H1 (cell line): ENCODE data around the gene ADSS1. TPM values are rescaled to one million over a fixed set of nuclear protein-coding genes. Genes with fewer than 3 reads are reported as not detected.

Source experiments
- CTCF ChIA-PET: fragments of 300-600 bp; sonication (Branson Sonifier 250); formaldehyde crosslinking; loops from one replicate; lab custom pipeline; 2021; ENCODE audit not compliant: partially characterized antibody; lab: Charles Lee
- POLR2A ChIA-PET: fragments of 300-600 bp; sonication (Branson Sonifier 250); formaldehyde crosslinking; loops from one replicate; lab custom pipeline; 2021; ENCODE audit warnings: inconsistent platforms; ENCODE audit not compliant: partially characterized antibody; lab: Charles Lee
- DNase-seq, 2 experiments: peaks; one replicate each; pipeline versions ENCODE4 v3.0.0 to v3.0.0-alpha.2; 2010 to 2022; ENCODE audit warnings: low spot score in 2 of 2, low read depth in 1 of 2, mixed read lengths in 1 of 2
- FAIRE-seq: peaks from 2 replicates; lab custom pipeline; 2011; peaks lifted over from hg19 to GRCh38; lab: Jason Lieb, UNC
- H2AFZ ChIP-seq: 2 replicates; pipeline ENCODE4 v1.8.1; 2012; ENCODE audit warnings: low read length, inconsistent platforms
- H2AK5ac ChIP-seq: 2 replicates; pipeline ENCODE4 v1.6.1; 2013; ENCODE audit warnings: low read depth, low read length
- H2BK120ac ChIP-seq: replicated peaks from 2 replicates; pipeline ENCODE3; 2013; ENCODE audit warnings: low read depth, low read length, inconsistent platforms
- H2BK12ac ChIP-seq: 2 replicates; pipeline ENCODE4 v1.6.1; 2013; ENCODE audit warnings: low read depth, low read length
- H2BK15ac ChIP-seq: 2 replicates; pipeline ENCODE4 v1.6.1; 2013; ENCODE audit warnings: low read length
- H2BK20ac ChIP-seq: 2 replicates; pipeline ENCODE4 v1.6.1; 2013; ENCODE audit warnings: low read length
- H2BK5ac ChIP-seq: 2 replicates; pipeline ENCODE4 v1.6.1; 2013; ENCODE audit warnings: low read depth, low read length
- H3K14ac ChIP-seq: 2 replicates; pipeline ENCODE4 v1.6.1; 2013; ENCODE audit warnings: inconsistent platforms; ENCODE audit not compliant: insufficient read length
- H3K18ac ChIP-seq: 2 replicates; pipeline ENCODE4 v1.6.1; 2013; ENCODE audit warnings: low read length; ENCODE audit errors: extremely low read depth
- H3K23ac ChIP-seq: 2 replicates; pipeline ENCODE4 v1.6.1; 2013; ENCODE audit warnings: inconsistent platforms; ENCODE audit not compliant: insufficient read length
- H3K23me2 ChIP-seq: 2 replicates; pipeline ENCODE4 v1.6.1; 2013; ENCODE audit warnings: low read depth, low read length
- H3K27ac ChIP-seq: 2 replicates; pipeline ENCODE4 v1.6.1; 2011; ENCODE audit warnings: low read depth, low read length, inconsistent platforms
- H3K27me3 ChIP-seq, 4 experiments: replicated peaks in 1 of 4; 1 replicate in 1 of 4; 2 replicates in 3 of 4; pipeline versions ENCODE4 v1.6.1 to v1.8.1; 2011 to 2013; ENCODE audit warnings: low read length in 3 of 4, mild to moderate bottlenecking in 3 of 4, inconsistent platforms in 2 of 4, mixed read lengths in 2 of 4, moderate library complexity in 1 of 4; ENCODE audit not compliant: control insufficient read depth in 3 of 4, insufficient read depth in 3 of 4; ENCODE audit errors: extremely low read depth in 1 of 4
- H3K36me3 ChIP-seq, 4 experiments: 2 replicates each; pipeline versions ENCODE4 v1.6.1 to v1.8.1; 2011 to 2013; ENCODE audit warnings: mild to moderate bottlenecking in 4 of 4, low read length in 3 of 4, moderate library complexity in 2 of 4, control low read depth in 1 of 4, inconsistent platforms in 1 of 4; ENCODE audit not compliant: insufficient read depth in 4 of 4, control insufficient read depth in 2 of 4
- H3K4ac ChIP-seq: replicated peaks from 2 replicates; pipeline ENCODE3; 2013; ENCODE audit warnings: low read length, low read depth, mixed read lengths, inconsistent platforms; ENCODE audit not compliant: insufficient read length
- H3K4me1 ChIP-seq, 4 experiments: replicated peaks in 1 of 4; 1 replicate in 1 of 4; 2 replicates in 3 of 4; pipeline versions ENCODE4 v1.6.1 to v1.8.1; 2011 to 2013; ENCODE audit warnings: low read length in 3 of 4, inconsistent platforms in 2 of 4, mixed read lengths in 1 of 4; ENCODE audit not compliant: insufficient read depth in 4 of 4, control insufficient read depth in 3 of 4
- H3K4me2 ChIP-seq, 2 experiments: 2 replicates each; pipeline versions ENCODE4 v1.6.1 to v1.8.1; 2011 to 2013; ENCODE audit warnings: low read depth in 2 of 2, low read length in 2 of 2, control low read depth in 1 of 2, inconsistent platforms in 1 of 2, mild to moderate bottlenecking in 1 of 2; ENCODE audit not compliant: insufficient read depth in 1 of 2
- H3K4me3 ChIP-seq, 4 experiments: fragments of 200-600, 300-600 bp in 1 of 4; sonication (generic), shearing (Covaris generic), sonication (Bioruptor Twin) in 1 of 4; 2 replicates each; pipeline versions ENCODE4 v1.5.1 to v1.8.1; 2011 to 2016; ENCODE audit warnings: low read length in 4 of 4, low read depth in 3 of 4, control low read depth in 2 of 4, inconsistent platforms in 2 of 4, mild to moderate bottlenecking in 2 of 4, mixed read lengths in 1 of 4, moderate library complexity in 1 of 4; ENCODE audit not compliant: insufficient read depth in 2 of 4; ENCODE audit errors: extremely low read depth in 1 of 4
- H3K56ac ChIP-seq: replicated peaks from 2 replicates; pipeline ENCODE3; 2013; ENCODE audit warnings: low read depth, mild to moderate bottlenecking, mixed read lengths, low read length, inconsistent platforms; ENCODE audit not compliant: insufficient read length
- H3K79me1 ChIP-seq: 2 replicates; pipeline ENCODE4 v1.6.1; 2013; ENCODE audit warnings: low read depth, low read length, control low read depth
- H3K79me2 ChIP-seq, 2 experiments: 2 replicates each; pipeline versions ENCODE4 v1.6.1 to v1.8.1; 2012 to 2013; ENCODE audit warnings: low read length in 2 of 2, mild to moderate bottlenecking in 2 of 2, inconsistent platforms in 1 of 2; ENCODE audit not compliant: insufficient read depth in 2 of 2, control insufficient read depth in 1 of 2
- H3K9ac ChIP-seq, 4 experiments: replicated peaks in 1 of 4; 1 replicate in 1 of 4; 2 replicates in 3 of 4; pipeline versions ENCODE4 v1.6.1 to v1.8.1; 2011 to 2013; ENCODE audit warnings: low read depth in 3 of 4, low read length in 3 of 4, control low read depth in 2 of 4, mild to moderate bottlenecking in 2 of 4, moderate library complexity in 2 of 4, inconsistent platforms in 1 of 4; ENCODE audit errors: extremely low read depth in 1 of 4
- H3K9me3 ChIP-seq, 2 experiments: 2 replicates each; pipeline versions ENCODE4 v1.6.1 to v1.8.1; 2012 to 2013; ENCODE audit warnings: mild to moderate bottlenecking in 2 of 2, moderate library complexity in 2 of 2, control low read depth in 1 of 2, inconsistent platforms in 1 of 2, low read depth in 1 of 2, low read length in 1 of 2, mixed read lengths in 1 of 2; ENCODE audit not compliant: insufficient read depth in 2 of 2
- H4K20me1 ChIP-seq, 2 experiments: replicated peaks in 1 of 2; 2 replicates each; pipeline versions ENCODE3 to v1.8.1; 2011 to 2013; ENCODE audit warnings: inconsistent platforms in 2 of 2, low read length in 2 of 2, mild to moderate bottlenecking in 1 of 2; ENCODE audit not compliant: insufficient read depth in 2 of 2, control insufficient read depth in 1 of 2
- H4K5ac ChIP-seq: 2 replicates; pipeline ENCODE4 v1.6.1; 2013; ENCODE audit warnings: low read length, low read depth, mixed read lengths, inconsistent platforms; ENCODE audit not compliant: insufficient read length
- H4K8ac ChIP-seq: 2 replicates; pipeline ENCODE4 v1.8.0; 2013; ENCODE audit warnings: mild to moderate bottlenecking, moderate library complexity, low read length, inconsistent platforms; ENCODE audit not compliant: insufficient read depth; ENCODE audit errors: extremely low read depth
- H4K91ac ChIP-seq: replicated peaks from 2 replicates; pipeline ENCODE3; 2013; ENCODE audit warnings: low read length, mixed read lengths, inconsistent platforms; ENCODE audit not compliant: insufficient read length
- ASH2L ChIP-seq: fragments of 200-600, 300-600 bp; sonication (generic); IDR thresholded peaks from one replicate; pipeline ENCODE4 v1.7.1; 2017; ENCODE audit warnings: low read length
- NRF1 ChIP-seq: IDR thresholded peaks from 2 replicates; pipeline ENCODE4 v1.6.1; 2011; ENCODE audit warnings: mild to moderate bottlenecking, low read depth, low read length, improper control_type of control experiment
- TEAD4 ChIP-seq: IDR thresholded peaks from 2 replicates; pipeline ENCODE4 v1.6.1; 2012; ENCODE audit warnings: low read depth, low read length, inconsistent platforms, mixed read lengths
- WGBS, 2 experiments: shearing (Covaris generic) in 1 of 2; methylation state at CpG; one replicate each; pipeline versions ENCODE4 v1.1.6 to v1.1.7; 2013 to 2015; ENCODE audit warnings: low lambda C conversion rate in 2 of 2, mixed read lengths in 2 of 2, inconsistent platforms in 1 of 2, low coverage in 1 of 2, missing lambda C conversion rate in 1 of 2; ENCODE audit not compliant: insufficient replicate concordance in 2 of 2, insufficient coverage in 1 of 2, insufficient read length in 1 of 2; ENCODE audit errors: extremely low coverage in 1 of 2, missing lambda C conversion rate in 1 of 2; 5-methylcytosine and 5-hydroxymethylcytosine counted together
- polyA plus RNA-seq, 7 experiments: library from polyadenylated mRNA; depleted of rRNA in 3 of 7; stranded (reverse) in 5 of 7; unstranded in 2 of 7; fragments of >200 nt in 5 of 7; fragments of 200-250 nt in 2 of 7; gene quantifications; 1 replicate in 5 of 7; 2 replicates in 1 of 7; 4 replicates in 1 of 7; pipeline versions ENCODE4 v1.2.1 to v1.2.3, GENCODE V29; 2011 to 2013; ENCODE audit warnings: missing spikeins in 2 of 7, mixed read lengths in 2 of 7
- total RNA-seq: library from RNA; stranded (reverse); fragmentation: NEBNext Ultra II Directional; extraction: Animal tissue kit (Norgen Biotek cat#: 25700); gene quantifications from 2 replicates; pipeline ENCODE4 v1.2.1, GENCODE V29; 2021
- TF ChIP-seq, protein P1 (sequence below): IDR thresholded peaks from 2 replicates; pipeline ENCODE4 v1.6.1; 2012; ENCODE audit warnings: inconsistent platforms

ADSS1 gene
- total and polyA plus RNA-seq, 2 of the 8 experiments (the other 6 are each of a cell fraction or from before 2014, with no cell fraction given), result 7.1 to 7.9 TPM

- H2BK5ac ChIP-seq, result peak overlapping the region; percentile 80
- POLR2A ChIA-PET, result interaction anchor here (0.9 to 9.8 kb wide), 9 partner anchors 9 to 182 kb away, joined by 3 to 94 read pairs (median 4); partner anchors contain the start of genes INF2 and SIVA1
- no peak overlapping the region for H3K56ac ChIP-seq
- H2BK120ac ChIP-seq, result peak overlapping the region; percentile 50
- peaks cover 11 to 63% (median 46%) of the 10 kb centered on the region in 4 experiments for H3K4me1 ChIP-seq
- H3K4me2 ChIP-seq, result peak overlapping the region; percentile 62 to 64
- H3K23me2 ChIP-seq, result peaks cover 19% of the 10 kb centered on the region; the same call in 1 of the 2 replicates
- no peak overlapping the region for H3K23ac ChIP-seq
- H2BK20ac ChIP-seq, result peak overlapping the region; percentile 80; the same call in 1 of the 2 replicates
- H2BK12ac ChIP-seq, result peak overlapping the region; percentile 98; the same call in 1 of the 2 replicates
- no peak overlapping the region for H2AK5ac ChIP-seq
- WGBS, 2 experiments, result 8% methylated on average over 10 of the region's 11 CpGs; no CpG with 5 or more reads in 1 of the 2 experiments
- H4K91ac ChIP-seq, result peak overlapping the region; percentile 45
- H2BK15ac ChIP-seq, result 0 out of 2 replicates have a peak overlapping the region, but pooled peaks have one; percentile 98
- peak overlapping the region; percentile 73 for H4K5ac ChIP-seq
- no peaks in the 10 kb centered on the region for H3K36me3 ChIP-seq
- FAIRE-seq (no peak), DNase-seq (peak; percentile 82 to 91)
- no peaks in the 10 kb centered on the region; a peak in 1 of 7 replicates for H3K27me3 ChIP-seq
- H4K20me1 ChIP-seq, result no peaks in the 10 kb centered on the region
- H3K4me3 ChIP-seq, result peak overlapping the region; percentile 6 to 51 (median 20); a peak in 5 of 8 replicates
- H3K9me3 ChIP-seq, result no peaks in the 10 kb centered on the region
- H3K79me1 ChIP-seq, result no peaks in the 10 kb centered on the region
- CTCF ChIA-PET, result interaction anchor here (0.8 to 7.2 kb wide), 17 partner anchors 10 to 257 kb away, joined by 3 to 70 read pairs (median 5); no protein-coding TSS in a partner anchor
- no peak overlapping the region for H3K14ac ChIP-seq
- peak overlapping the region in 1 of 4 experiments; percentile 8; a peak in 1 of 7 replicates for H3K9ac ChIP-seq
- no peak overlapping the region for H4K8ac ChIP-seq
- no peaks in the 10 kb centered on the region for H3K79me2 ChIP-seq
- peak overlapping the region; percentile 81 for H3K4ac ChIP-seq
- TF ChIP-seq, protein P1, sequence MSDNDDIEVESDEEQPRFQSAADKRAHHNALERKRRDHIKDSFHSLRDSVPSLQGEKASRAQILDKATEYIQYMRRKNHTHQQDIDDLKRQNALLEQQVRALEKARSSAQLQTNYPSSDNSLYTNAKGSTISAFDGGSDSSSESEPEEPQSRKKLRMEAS, result peak; percentile 10; the same call in 1 of the 2 replicates
- TF ChIP-seq NRF1 (no peak), ASH2L (peak; percentile 51), TEAD4 (peak; percentile 60; the same call in 1 of the 2 replicates)
- H2AFZ ChIP-seq, result no peak overlapping the region
- no peak overlapping the region for H3K27ac ChIP-seq
- peak overlapping the region; percentile 91 for H3K18ac ChIP-seq
These were observed 42.3 kb upstream of the ADSS1 start for GRCh38 chr14:104681689-104682074.
